HG03025 (cell line): Measurements from ENCODE around the gene ARFGAP2.

ENCODE experiments used
- ATAC-seq: cut with Tn5 transposase; IDR thresholded peaks from one replicate; pipeline ENCODE4 v1.9.1; 2021; ENCODE audit warnings: mild to moderate bottlenecking, moderate library complexity; ENCODE audit not compliant: unreplicated experiment, low FRiP score

ARFGAP2 gene

GRCh38 chr11:47188259-47188658 is 11.6 kb upstream of the ARFGAP2 start:
- no peak for ATAC-seq

GRCh38 chr11:47187723-47188122 is 11.0 kb upstream of the ARFGAP2 start:
- no peak for ATAC-seq

- ATAC-seq, result no peak
These were observed 10.3 kb upstream of the ARFGAP2 start for GRCh38 chr11:47186700-47187695.

GRCh38 chr11:47186076-47186699 is 9.5 kb upstream of the ARFGAP2 start, which contains the start of gene PACSIN3:
TSS of gene PACSIN3 (minus strand) at chr11:47186434. CDS start at chr11:47182727, 3,707 bp downstream.
- ATAC-seq, result no peak

- ATAC-seq, result no peak
These were observed 8.8 kb upstream of the ARFGAP2 start for GRCh38 chr11:47185305-47186075.

DNA sequence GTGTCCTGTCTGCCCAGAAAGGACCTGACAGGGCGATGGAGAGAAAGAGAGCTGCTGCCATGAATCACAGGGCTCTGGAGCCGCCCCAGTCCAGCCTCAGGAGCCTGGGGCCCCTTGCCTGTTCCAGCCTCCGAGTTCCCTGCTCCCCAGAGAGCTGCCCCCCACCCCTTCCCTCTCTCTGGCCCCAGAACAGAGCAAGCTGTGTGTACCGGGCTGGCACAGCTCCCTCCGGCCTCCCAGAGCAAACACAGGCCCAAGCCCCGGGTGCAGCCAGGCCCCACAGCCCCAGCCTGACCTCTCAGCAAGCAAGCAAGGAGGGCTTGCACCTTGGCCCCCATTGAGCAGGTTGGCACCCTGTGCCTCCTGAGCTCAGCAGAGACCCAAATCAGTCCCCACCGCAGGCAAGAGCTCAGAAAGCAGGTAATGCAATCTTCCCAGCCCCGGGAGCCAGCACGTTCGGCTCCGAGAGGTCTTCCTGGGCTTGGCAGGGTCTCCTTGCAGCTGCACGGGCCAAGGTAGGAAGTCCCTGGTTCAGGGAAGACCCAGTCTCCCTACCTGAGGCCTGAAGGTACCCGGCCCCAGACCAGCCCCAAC is 8.1 kb upstream of the ARFGAP2 start:
- ATAC-seq, result no peak

DNA sequence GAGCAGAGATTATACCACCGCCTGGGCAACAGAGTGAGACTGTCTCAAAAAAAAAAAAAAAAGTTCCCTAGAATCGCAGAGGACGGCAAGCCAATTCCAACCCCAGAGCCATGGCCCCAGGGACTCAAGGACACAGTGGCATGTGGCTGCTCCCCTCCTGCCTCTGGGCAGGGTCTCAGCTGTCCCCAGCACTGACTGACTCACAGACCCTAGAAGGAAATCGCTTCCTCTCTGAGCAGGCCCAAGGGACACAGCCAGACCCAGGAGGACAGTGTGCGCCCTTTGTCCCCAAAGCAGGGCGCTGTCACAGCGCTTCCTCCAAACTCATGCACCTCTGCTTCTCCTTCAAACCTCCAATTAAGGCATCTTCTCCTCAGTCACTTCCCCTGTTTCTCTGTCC is 7.3 kb upstream of the ARFGAP2 start:
- ATAC-seq, result no peak

DNA sequence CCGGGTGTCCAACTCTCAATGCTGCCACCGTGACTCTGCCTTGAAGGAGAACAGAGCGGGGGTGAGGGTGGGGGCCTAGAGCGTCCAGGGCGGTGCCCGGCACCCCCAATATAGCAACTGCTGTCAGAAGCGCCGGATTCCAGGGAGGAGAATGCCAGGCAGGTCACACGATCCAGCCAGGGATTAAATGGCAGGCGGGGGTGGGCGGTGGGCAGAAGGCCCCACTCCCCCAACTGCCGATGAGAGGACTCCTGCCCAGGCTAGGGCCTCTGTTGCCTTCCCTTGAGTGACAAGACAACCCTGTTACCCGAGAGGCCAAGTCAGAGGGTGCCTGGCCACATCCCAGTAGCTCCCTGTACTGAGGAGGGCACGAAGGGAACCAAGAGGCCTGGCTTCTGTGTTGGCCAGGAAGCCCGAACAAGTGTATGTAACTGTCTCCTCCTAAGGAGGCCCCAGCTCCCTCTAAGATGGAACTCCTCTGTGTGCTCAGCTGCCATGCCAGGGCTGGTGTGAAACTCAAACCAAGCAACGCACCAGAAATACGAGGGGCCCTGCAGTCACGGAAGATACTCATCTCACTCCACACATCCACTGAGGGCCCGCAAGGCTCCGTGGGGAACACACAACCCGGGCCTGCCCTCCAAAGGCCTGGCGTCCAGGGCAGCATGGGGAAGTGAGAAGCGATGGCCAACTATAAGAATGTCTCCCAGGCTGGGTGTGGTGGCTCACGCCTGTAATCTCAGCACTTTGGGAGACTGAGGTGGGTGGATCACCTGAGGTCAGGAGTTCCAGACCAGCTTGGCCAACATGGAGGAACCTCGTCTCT is 6.6 kb upstream of the ARFGAP2 start:
- no peak for ATAC-seq

GRCh38 chr11:47182380-47182779 is 5.7 kb upstream of the ARFGAP2 start:
- ATAC-seq, result no peak

GRCh38 chr11:47181271-47181670 is 4.6 kb upstream of the ARFGAP2 start:
- ATAC-seq, result no peak

DNA sequence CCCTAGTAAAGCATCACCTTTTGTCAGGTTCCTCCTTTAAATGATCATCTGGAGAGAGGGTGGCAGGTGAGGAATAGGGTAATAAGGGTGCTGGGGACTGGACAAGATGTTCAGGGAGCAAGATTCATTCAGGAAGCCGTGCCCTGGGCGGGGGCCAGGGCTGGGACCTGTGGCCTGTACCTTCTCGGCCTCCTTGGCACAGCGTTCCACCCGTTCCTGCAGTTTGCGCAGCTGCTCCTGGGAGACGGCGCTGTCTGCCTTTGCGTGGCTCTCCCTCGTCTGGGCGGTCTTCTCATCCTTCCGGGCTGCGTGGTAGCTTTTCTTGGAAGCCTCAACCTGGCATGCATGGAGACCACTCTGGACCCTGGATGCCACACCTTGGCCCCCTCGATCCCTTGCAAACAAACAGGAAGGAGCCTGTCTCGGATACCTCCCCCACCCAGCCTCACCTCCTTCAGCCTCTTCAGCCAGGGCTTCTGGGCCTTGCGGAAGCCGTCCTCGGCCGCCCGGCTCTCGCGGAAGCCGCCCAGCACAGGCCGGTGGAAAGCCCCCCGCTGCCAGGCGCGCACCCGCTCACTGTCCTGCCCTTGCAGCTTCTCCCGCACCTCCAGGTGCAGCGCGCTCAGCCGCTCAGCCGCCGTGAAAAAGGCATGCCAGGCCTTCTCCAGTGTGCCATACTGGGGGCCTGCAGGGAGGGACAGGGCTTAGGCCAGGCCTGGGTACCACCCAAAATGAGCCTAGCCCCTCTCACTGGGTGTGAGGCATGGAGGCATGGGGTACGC is 3.5 kb upstream of the ARFGAP2 start:
- no peak for ATAC-seq

DNA sequence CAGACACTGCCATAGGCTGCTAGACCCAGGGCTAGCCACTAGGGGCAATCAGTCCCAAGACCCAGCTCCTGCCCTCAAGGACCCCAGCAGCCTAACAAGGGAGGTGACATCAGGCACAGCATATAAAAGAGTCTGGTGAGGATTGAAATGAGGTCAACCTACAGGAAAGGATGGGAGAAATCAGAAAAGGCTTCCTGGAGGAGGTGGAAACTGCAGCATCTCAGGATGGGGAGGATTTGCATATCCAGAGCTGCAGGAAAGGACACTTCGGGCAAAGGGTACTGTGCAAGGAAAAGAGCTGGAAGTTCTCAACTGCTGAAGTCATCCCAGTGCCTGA is 2.9 kb upstream of the ARFGAP2 start:
- no peak for ATAC-seq

- no peak for ATAC-seq
These were observed 2.3 kb upstream of the ARFGAP2 start for GRCh38 chr11:47178737-47179654.

GRCh38 chr11:47178316-47178715 is 1.6 kb upstream of the ARFGAP2 start:
- no peak for ATAC-seq

GRCh38 chr11:47177846-47178245 is 1.2 kb upstream of the ARFGAP2 start:
- no peak for ATAC-seq

DNA sequence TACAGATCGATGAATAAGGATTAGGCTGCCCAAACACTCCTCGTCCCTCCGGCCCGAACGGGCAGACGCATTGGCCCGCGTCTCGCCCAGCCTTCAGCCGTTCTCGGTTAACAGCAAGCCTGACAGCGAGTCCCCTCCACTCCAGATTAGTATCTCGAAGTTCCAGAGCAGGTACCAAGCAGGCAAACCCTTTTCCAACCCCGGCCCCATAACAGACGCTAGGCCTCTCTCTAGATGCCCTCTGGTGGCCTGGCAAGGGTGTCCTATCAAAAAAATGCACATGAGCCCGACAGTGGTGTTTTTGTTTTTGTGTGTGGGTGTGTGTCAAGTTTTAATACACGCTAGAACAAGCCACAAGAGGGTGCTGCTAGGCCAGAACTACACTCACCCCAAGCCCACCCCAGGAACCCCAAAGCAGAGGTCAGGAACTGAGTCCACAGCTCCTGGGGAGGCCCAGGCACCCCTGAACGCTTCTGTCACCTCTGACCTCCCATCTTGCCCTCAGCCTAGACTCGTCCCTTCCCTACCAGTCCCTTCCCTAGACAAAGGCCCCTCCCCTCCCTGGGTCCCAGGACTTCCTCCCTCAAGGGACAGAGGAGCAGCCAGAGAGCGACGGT is 658 bp upstream of the ARFGAP2 start:
- ATAC-seq, result peak; percentile 36

DNA sequence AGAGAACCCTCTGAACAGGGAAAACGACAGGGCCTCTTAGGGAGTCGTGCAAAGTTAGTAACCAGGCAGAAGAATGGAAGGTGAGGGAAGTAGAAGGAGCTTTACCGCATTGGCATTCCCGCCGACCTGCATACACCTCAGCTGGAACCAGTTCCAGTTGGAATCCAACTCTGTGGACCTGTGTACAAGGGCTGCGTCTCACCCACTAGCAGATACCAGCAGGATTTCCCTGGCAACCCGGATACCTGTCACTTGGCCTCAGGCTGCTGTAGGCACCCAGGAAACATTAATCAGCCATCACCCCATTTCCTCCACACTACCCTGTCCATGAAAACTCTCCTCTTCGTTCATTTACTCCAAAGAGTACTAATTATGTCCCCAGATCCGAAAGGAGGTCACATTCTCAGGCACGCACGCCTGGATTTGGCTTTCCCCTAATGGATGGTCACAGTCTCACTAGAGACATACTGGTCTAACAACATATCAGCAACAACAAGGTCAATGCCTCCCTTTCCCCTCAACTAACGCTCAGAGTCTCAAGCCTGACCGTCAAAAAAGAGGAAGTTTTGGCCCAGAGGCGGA is 842 bp downstream of the ARFGAP2 start:
- no peak for ATAC-seq
